HG02623 (cell line): ENCODE results near the gene NRSN1.
"Not testable (repeated sequence)": the region's sequence is repeated elsewhere in the genome, so short reads cannot be mapped to it uniquely, and the experiment has no call there.

Experiments
- ATAC-seq: cut with Tn5 transposase; IDR thresholded peaks from one replicate; pipeline ENCODE4 v1.9.1; 2021; ENCODE audit warnings: moderate library complexity; ENCODE audit not compliant: unreplicated experiment

Gene NRSN1

DNA sequence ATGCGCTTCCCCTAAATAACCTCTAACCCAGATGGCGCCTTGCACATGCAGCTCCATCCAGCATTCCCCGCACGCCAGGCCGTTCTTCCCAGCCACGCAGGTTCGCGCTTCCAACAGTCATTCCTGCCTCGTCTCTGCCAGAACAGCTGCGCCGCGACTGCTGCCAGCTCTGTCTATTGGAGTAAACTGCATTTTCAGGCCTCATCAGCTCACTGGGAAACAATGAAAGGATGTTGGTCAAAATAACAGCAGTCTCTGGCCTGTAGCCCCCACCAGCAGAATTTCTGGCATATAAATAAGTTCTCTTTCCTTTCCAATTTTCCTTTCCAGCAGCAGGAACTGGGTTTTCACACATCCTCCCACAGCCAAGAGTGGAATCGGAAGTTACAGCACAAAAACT lies 14.6 kb downstream of the NRSN1 start:
- no peak for ATAC-seq

GRCh38 chr6:24142733-24143132 lies 16.7 kb downstream of the NRSN1 start:
- ATAC-seq, result not testable (repeated sequence)

- ATAC-seq, result no peak
These were observed 19.7 kb downstream of the NRSN1 start for GRCh38 chr6:24145690-24146131.

- no peak for ATAC-seq
These were observed 20.9 kb downstream of the NRSN1 start for GRCh38 chr6:24146871-24147270.

DNA sequence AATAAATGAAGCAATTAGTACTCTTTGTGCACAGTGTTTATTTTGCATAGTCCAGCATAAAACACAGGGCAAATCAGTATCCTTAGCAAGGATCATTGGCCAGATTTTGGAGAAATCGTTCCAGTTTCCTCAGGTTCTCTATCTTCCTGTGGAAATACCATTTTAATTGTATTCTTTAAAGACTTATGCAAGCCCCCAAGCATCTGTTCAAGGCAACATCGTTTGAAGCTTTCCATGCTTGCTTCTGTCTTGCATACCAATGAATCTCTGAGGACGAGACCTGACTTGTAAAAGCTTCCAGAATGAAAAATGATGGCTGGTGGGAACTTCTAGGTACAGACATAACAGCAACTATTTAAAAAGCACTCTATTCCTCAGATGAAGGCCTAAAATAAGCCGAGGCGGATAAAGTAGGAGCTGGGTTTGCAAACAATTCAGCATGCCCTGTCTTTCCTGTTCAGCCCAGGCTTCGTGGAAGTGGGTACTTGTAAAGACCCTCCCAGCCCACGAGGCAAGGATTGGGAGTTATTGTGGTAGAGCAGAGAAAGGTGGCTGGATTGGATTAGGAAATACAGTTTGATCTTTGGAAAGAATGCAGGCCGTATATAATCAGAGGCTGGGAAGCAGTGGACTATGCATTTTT lies 21.6 kb downstream of the NRSN1 start:
- ATAC-seq, result no peak

DNA sequence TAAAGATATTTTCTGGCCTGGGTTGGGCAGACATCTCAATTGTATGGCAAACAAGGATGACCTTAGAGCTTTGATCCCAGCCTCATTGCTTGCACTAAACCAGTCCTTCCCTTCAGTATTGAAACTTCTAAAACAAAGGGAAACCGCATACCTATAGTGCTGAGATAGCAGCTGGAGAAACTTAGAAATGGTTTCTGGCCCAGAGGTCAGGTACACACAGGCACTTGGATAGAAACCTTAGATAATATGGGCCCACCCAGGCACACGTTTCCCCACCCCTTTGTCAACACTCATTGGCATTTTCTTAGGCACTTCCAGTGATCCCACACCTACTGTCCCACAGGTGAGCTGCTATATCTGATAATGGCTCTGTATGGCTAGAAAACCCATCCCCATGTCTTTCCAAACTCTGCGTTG lies 22.1 kb downstream of the NRSN1 start:
- ATAC-seq, result no peak

DNA sequence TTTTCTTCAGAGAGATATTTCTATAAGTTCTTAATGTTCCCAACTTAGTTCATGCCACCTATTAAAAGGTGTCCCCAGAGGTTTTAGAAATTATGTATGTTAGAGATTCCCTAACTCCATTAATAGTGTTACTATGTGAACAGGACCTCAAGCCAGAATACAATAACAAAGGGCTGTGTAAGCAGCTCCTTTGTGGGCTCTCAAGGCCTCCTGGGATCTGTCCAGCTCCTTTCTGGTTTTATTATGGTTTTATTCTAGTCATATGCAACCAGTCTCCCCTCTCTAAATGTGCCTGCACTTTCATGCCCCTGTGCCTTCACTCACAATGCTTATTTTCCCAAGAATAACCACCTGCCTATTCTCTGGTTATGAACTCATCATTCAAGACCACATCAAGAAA lies 22.7 kb downstream of the NRSN1 start:
- ATAC-seq, result no peak

GRCh38 chr6:24149296-24149695 lies 23.3 kb downstream of the NRSN1 start:
- no peak for ATAC-seq

- no peak for ATAC-seq
These were observed 23.8 kb downstream of the NRSN1 start for GRCh38 chr6:24149836-24150235.

DNA sequence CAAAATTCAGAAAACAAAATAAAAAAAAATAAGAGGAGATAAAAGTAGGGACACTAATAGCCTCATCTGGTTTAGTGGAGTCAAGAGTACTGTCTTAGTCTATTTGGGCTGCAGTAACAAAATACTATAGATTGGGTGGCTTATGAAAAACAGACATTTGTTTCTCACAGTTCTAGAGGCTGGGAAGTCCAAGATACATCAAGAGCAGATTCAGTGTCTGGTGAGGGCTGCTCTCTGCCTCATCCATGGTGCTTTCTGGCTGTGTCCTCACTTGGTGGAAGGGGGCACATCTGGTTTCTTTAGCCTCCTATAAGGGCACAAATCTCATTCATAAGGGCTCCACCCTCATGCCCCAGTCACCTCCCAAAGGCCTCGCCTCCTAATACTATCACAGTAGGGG lies 26.0 kb downstream of the NRSN1 start:
- no peak for ATAC-seq

- ATAC-seq, result no peak
These were observed 28.1 kb downstream of the NRSN1 start for GRCh38 chr6:24154121-24154520.

- no peak for ATAC-seq
These were observed 31.9 kb downstream of the NRSN1 start for GRCh38 chr6:24157886-24158285.

DNA sequence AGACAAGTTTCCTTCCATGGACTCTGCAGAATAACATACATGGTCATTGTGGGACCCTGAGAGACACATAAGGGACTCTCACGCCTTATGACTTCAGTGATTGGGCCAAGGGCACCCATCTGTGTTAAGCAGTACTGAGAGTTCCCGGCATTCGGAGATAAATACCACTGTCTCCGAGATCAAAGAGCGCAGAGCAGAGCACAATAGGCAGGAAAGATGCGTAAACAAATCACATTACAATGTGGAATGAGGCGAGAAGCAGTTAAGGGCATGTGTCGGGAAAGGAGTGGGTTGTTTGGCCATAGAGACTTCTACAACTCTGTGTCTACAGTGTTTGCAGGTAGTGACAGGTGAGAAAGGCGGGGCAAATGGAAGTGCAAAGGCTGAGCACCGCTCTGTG lies 57.6 kb downstream of the NRSN1 start:
- no peak for ATAC-seq

DNA sequence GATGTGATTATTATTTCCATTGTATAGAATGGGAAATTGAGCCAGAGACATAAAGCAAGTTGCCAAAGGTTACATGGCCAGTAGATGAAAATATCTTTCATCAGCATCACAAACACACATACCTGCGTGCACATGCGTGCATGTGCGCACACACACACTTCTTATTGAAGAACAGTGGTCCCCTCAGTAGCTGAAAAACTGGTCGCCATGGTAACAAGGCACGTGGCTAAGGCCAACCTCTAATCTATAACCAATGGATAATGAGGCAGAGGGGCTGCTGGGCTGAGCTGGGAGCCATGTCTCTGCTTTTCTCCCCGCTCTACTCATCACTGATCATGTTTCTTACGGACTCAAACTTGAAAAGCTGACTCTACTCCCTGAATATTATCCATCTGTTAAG lies 60.3 kb downstream of the NRSN1 start:
- ATAC-seq, result no peak

GRCh38 chr6:24187965-24188577 lies 62.1 kb downstream of the NRSN1 start:
- no peak for ATAC-seq

DNA sequence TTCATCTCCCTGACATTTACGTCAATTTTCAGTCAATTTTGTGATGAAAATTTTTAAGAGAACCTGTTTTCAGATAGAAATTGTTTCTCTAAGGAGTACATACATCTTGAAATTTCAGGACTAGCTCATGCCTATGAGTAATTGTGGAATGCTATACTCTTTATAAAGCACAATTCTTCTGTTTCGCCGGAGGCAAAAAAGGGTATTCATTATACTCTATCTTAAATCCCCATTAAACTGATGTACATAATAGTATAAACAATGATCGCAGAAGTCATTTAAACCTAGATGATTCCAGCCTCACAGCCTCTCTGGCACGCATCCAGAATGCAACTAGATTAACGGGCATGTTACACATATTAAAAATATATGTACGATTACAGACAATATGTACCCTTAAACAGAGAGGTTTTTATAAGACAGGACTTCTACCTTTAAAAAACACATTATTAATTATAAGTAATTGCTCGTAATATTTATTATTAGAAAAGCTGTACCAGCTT lies 62.6 kb downstream of the NRSN1 start:
- ATAC-seq, result no peak

GRCh38 chr6:24191346-24191745 lies 65.3 kb downstream of the NRSN1 start:
- no peak for ATAC-seq

GRCh38 chr6:24193364-24193763 lies 67.3 kb downstream of the NRSN1 start:
- ATAC-seq, result no peak

GRCh38 chr6:24194978-24195700 lies 69.1 kb downstream of the NRSN1 start:
- no peak for ATAC-seq

GRCh38 chr6:24195836-24196597 lies 70.0 kb downstream of the NRSN1 start:
- ATAC-seq, result no peak
